HG03520 (cell line): ENCODE results near the gene GPRC5B.

ENCODE experiments used
- ATAC-seq: cut with Tn5 transposase; IDR thresholded peaks from one replicate; pipeline ENCODE4 v1.9.1; 2021; ENCODE audit warnings: mild to moderate bottlenecking, moderate library complexity; ENCODE audit not compliant: unreplicated experiment

GPRC5B gene

GRCh38 chr16:19822533-19822932, 62.1 kb downstream of the GPRC5B start:
- ATAC-seq, result no peak

GRCh38 chr16:19817875-19818274, 66.8 kb downstream of the GPRC5B start:
- no peak for ATAC-seq

GRCh38 chr16:19817122-19817521, 67.5 kb downstream of the GPRC5B start:
- ATAC-seq, result no peak

GRCh38 chr16:19815418-19815817, 69.2 kb downstream of the GPRC5B start:
- no peak for ATAC-seq

- no peak for ATAC-seq
Observed at GRCh38 chr16:19812986-19813385, 71.7 kb downstream of the GPRC5B start.

GRCh38 chr16:19810817-19811731, 73.6 kb downstream of the GPRC5B start:
- no peak for ATAC-seq

- no peak for ATAC-seq
Observed at GRCh38 chr16:19809693-19810092, 75.0 kb downstream of the GPRC5B start.

- ATAC-seq, result no peak
Observed at GRCh38 chr16:19809121-19809635, 75.5 kb downstream of the GPRC5B start.

- no peak for ATAC-seq
Observed at GRCh38 chr16:19808061-19808641, 76.5 kb downstream of the GPRC5B start.
